OCI-LY1 (cell line): ENCODE measurements around the gene MTMR3.

Experiments
- EZH2 ChIP-seq: fragments of 200-600 bp; sonication (generic), shearing (Covaris generic); IDR thresholded peaks from 2 replicates; pipeline ENCODE4 v1.8.0; 2017; ENCODE audit warnings: borderline replicate concordance, mixed run types, mild to moderate bottlenecking, antibody characterized with exemption, low read length, moderate library complexity, mixed read lengths
- TF ChIP-seq, protein P1 (sequence below): fragments of 200-600 bp; sonication (generic), shearing (Covaris generic); IDR thresholded peaks from 2 replicates; pipeline ENCODE4 v1.5.1; 2017; ENCODE audit warnings: mild to moderate bottlenecking, antibody characterized with exemption, low read length, moderate library complexity, mixed read lengths

DNA sequence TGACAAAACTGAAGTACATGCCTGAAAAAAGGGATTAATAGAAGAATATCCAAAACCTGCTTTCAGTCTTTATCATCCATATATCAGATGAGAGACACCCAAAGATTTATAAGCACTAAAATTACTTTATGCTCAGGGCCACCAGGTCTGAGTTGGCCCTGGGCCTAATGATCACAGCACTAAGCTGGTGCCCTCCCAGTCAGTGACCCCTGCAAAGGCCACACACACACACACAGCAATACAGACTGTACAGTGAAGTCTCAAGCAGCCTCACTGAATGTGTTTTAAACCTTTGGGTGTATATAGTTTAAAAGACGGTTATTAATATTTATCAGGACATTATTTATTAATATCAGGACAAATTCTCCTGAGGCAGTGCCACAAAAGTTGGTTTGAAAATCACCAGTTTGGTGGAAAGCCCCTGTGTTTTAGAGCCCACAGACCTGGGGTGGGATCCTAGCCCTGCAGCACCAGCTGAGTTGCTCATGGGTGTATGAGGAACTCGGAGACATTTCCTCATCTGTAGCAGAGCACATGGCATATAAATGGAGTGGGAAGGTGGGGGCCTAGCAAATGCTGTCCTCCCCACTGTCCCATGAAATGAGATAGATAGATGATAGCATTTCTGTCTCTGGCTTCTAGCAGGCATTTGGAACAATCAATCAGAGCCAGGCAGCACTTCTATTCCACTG, 148.9 kb downstream of the MTMR3 start:
- TF ChIP-seq, protein P1, sequence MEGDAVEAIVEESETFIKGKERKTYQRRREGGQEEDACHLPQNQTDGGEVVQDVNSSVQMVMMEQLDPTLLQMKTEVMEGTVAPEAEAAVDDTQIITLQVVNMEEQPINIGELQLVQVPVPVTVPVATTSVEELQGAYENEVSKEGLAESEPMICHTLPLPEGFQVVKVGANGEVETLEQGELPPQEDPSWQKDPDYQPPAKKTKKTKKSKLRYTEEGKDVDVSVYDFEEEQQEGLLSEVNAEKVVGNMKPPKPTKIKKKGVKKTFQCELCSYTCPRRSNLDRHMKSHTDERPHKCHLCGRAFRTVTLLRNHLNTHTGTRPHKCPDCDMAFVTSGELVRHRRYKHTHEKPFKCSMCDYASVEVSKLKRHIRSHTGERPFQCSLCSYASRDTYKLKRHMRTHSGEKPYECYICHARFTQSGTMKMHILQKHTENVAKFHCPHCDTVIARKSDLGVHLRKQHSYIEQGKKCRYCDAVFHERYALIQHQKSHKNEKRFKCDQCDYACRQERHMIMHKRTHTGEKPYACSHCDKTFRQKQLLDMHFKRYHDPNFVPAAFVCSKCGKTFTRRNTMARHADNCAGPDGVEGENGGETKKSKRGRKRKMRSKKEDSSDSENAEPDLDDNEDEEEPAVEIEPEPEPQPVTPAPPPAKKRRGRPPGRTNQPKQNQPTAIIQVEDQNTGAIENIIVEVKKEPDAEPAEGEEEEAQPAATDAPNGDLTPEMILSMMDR, result no peak
- no peak for TF ChIP-seq EZH2
